Measurements from ENCODE around the gene DDX20. TPM values are rescaled to one million over a fixed set of nuclear protein-coding genes. Genes with fewer than 3 reads are reported as not detected.

The DDX20 gene
- total RNA-seq, 1 experiment from 2014 or later: 10.4 TPM

DNA sequence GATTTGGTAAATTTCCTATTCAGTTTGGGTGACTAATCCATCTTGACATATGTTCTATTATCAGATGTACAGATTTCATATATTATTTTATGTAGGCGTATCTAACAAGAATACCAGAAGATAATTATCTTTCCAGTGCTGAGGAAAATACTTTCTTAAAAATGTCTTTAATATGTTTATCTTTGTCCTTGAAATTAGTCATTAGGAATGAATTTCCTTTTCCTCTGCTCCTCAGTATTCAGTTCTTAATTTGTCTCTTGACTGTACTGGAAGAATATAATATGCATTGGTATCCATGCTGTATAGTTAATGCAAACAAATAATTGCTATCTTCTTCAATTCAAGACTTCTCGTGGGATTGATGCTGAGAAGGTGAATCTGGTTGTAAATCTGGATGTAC, 6.6 kb downstream of the DDX20 start:
- intact Hi-C loops (cut with micrococcal nuclease; ENCODE audit: unreplicated experiment): no loop called here
- ChIA-PET CTCF (no interaction called here), POLR2A (no interaction called here)
- Histone ChIP-seq H3K27me3 (replicated peaks; ENCODE audit: control insufficient read depth, insufficient read depth, low read length) (no peaks in the 10 kb centered on the region), H3K4me1 (no peaks in the 10 kb centered on the region), H3K4me3 (ENCODE audit: low read depth, low read length) (no peak overlapping the region), H3K36me3 (ENCODE audit: control insufficient read depth, insufficient read depth, low read length) (no peaks in the 10 kb centered on the region), H3K9me3 (no peaks in the 10 kb centered on the region)
- H3K27ac Mint-ChIP-seq (ENCODE audit: unreplicated experiment): no peak overlapping the region
- TF ChIP-seq CTCF (IDR thresholded peaks at IDR 0.05; ENCODE audit: insufficient read depth in 1 of 2, low read depth in 1 of 2, low read length in 1 of 2, severe bottlenecking in 1 of 2, unreplicated experiment in 1 of 2): no peak
- DNase-seq: no peak
- no peaks in the 10 kb centered on the region for H3K9me3 Mint-ChIP-seq (ENCODE audit: unreplicated experiment)
- no TSS peak for BruUV-seq (replicated peaks)
- peaks cover 67% of the 10 kb centered on the region for H3K36me3 Mint-ChIP-seq (ENCODE audit: insufficient read depth, unreplicated experiment)
- peaks cover 6% of the 10 kb centered on the region for H3K4me1 Mint-ChIP-seq (ENCODE audit: low read depth, unreplicated experiment)
- H3K4me3 Mint-ChIP-seq (ENCODE audit: unreplicated experiment): no peak overlapping the region
- no peaks in the 10 kb centered on the region for H3K27me3 Mint-ChIP-seq (ENCODE audit: insufficient read depth, unreplicated experiment)

DNA sequence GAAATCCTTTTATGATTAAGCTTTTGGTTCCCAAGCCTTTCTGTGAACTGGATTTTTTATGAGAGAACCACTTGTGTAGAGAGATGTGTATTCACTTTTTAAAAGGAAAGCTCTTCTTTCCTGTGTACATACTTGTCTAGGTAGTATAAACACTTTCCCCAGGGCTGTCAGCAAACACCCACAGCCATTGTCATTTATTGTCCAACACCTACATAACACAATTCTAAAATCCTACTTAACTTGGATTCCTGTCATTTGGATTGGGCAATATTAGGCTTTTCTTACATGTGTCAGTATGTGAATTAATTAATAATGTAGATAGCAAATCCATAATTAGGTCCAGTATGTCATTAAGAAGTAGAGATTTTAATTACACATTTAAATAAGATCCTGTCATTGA, 12.3 kb downstream of the DDX20 start:
- no peaks in the 10 kb centered on the region for H3K9me3 Mint-ChIP-seq (ENCODE audit: unreplicated experiment)
- no peak overlapping the region for H3K27ac Mint-ChIP-seq (ENCODE audit: unreplicated experiment)
- POLR2A ChIA-PET: no interaction called here
- no peak overlapping the region for H3K4me3 ChIP-seq (ENCODE audit: low read depth, low read length)
- H3K27me3 ChIP-seq (replicated peaks; ENCODE audit: control insufficient read depth, insufficient read depth, low read length): no peaks in the 10 kb centered on the region
- CTCF ChIA-PET: interaction anchor here (1.8 to 4.0 kb wide), 3 partner anchors 11 to 287 kb away, joined by 3 to 21 read pairs (median 6); no protein-coding TSS in a partner anchor
- intact Hi-C loops (cut with micrococcal nuclease; ENCODE audit: unreplicated experiment): no loop called here
- DNase-seq: no peak
- no peaks in the 10 kb centered on the region for H3K9me3 ChIP-seq
- no peaks in the 10 kb centered on the region for H3K4me1 Mint-ChIP-seq (ENCODE audit: low read depth, unreplicated experiment)
- no TSS peak for BruUV-seq (replicated peaks)
- TF ChIP-seq CTCF (IDR thresholded peaks at IDR 0.05; ENCODE audit: insufficient read depth in 1 of 2, low read depth in 1 of 2, low read length in 1 of 2, severe bottlenecking in 1 of 2, unreplicated experiment in 1 of 2): no peak
- no peaks in the 10 kb centered on the region for H3K36me3 ChIP-seq (ENCODE audit: control insufficient read depth, insufficient read depth, low read length)
- H3K36me3 Mint-ChIP-seq (ENCODE audit: insufficient read depth, unreplicated experiment): peaks cover 33% of the 10 kb centered on the region
- no peak overlapping the region for H3K4me3 Mint-ChIP-seq (ENCODE audit: unreplicated experiment)
- no peaks in the 10 kb centered on the region for H3K27me3 Mint-ChIP-seq (ENCODE audit: insufficient read depth, unreplicated experiment)
- no peaks in the 10 kb centered on the region for H3K4me1 ChIP-seq

DNA sequence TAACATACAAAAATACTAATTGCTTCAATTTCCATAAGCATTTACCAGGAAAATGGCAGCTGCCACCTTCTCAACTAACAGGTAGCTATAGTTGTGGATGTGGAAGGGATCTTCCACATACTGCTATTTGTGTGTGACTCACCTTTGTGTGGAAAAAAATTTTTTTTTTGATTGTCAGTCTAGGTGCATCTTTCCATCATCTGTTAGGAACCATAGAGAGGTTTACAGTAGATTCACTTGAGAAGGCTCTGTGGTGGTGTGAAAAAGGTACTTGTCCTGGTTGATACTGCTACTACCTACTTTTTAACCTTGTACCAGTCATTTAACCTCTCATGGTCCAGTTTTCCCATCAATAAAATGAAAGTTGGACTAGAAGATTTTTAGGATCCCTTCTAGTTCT, 12.9 kb downstream of the DDX20 start:
- CTCF ChIA-PET: interaction anchor here (0.6 to 4.0 kb wide), 4 partner anchors 12 to 287 kb away, joined by 3 to 21 read pairs (median 5); no protein-coding TSS in a partner anchor
- no peaks in the 10 kb centered on the region for H3K9me3 Mint-ChIP-seq (ENCODE audit: unreplicated experiment)
- POLR2A ChIA-PET: no interaction called here

More for the DNA sequence above, 12.9 kb downstream of the DDX20 start:
- no peak overlapping the region for H3K4me3 ChIP-seq (ENCODE audit: low read depth, low read length)
- H3K9me3 ChIP-seq: no peaks in the 10 kb centered on the region
- H3K4me1 Mint-ChIP-seq (ENCODE audit: low read depth, unreplicated experiment): no peaks in the 10 kb centered on the region
- H3K36me3 Mint-ChIP-seq (ENCODE audit: insufficient read depth, unreplicated experiment): peaks cover 27% of the 10 kb centered on the region
- H3K27me3 ChIP-seq (replicated peaks; ENCODE audit: control insufficient read depth, insufficient read depth, low read length): no peaks in the 10 kb centered on the region
- DNase-seq: no peak
- intact Hi-C loops (cut with micrococcal nuclease; ENCODE audit: unreplicated experiment): loop anchor here (1.0 kb wide), 1 partner anchor 287 kb away; no protein-coding TSS in a partner anchor
- H3K27ac Mint-ChIP-seq (ENCODE audit: unreplicated experiment): no peak overlapping the region
- no peaks in the 10 kb centered on the region for H3K36me3 ChIP-seq (ENCODE audit: control insufficient read depth, insufficient read depth, low read length)
- no peaks in the 10 kb centered on the region for H3K4me1 ChIP-seq
- BruUV-seq (replicated peaks): no TSS peak
- no peak for TF ChIP-seq CTCF (IDR thresholded peaks at IDR 0.05; ENCODE audit: insufficient read depth in 1 of 2, low read depth in 1 of 2, low read length in 1 of 2, severe bottlenecking in 1 of 2, unreplicated experiment in 1 of 2)
- no peak overlapping the region for H3K4me3 Mint-ChIP-seq (ENCODE audit: unreplicated experiment)
- H3K27me3 Mint-ChIP-seq (ENCODE audit: insufficient read depth, unreplicated experiment): no peaks in the 10 kb centered on the region
